HG02642 (cell line): ENCODE results near the gene LIMD2.

Source experiments
- ATAC-seq: cut with Tn5 transposase; IDR thresholded peaks from one replicate; pipeline ENCODE4 v1.9.1; 2021; ENCODE audit warnings: mild to moderate bottlenecking; ENCODE audit not compliant: unreplicated experiment, poor library complexity

Gene LIMD2

GRCh38 chr17:63701868-63702720 lies 2.2 kb upstream of the LIMD2 start:
- no peak for ATAC-seq

GRCh38 chr17:63701456-63701820 lies 1.5 kb upstream of the LIMD2 start:
- no peak for ATAC-seq

GRCh38 chr17:63700528-63701455 lies 867 bp upstream of the LIMD2 start:
- ATAC-seq = peak; percentile 24

- peak; percentile 34 for ATAC-seq
Observed at GRCh38 chr17:63698886-63699637, 863 bp downstream of the LIMD2 start.

GRCh38 chr17:63698381-63698885 lies 1.5 kb downstream of the LIMD2 start:
- no peak for ATAC-seq

GRCh38 chr17:63697341-63698286 lies 2.3 kb downstream of the LIMD2 start:
- peak; percentile 22 for ATAC-seq

- ATAC-seq = no peak
Observed at GRCh38 chr17:63696381-63696961, 3.5 kb downstream of the LIMD2 start.

- no peak for ATAC-seq
Observed at GRCh38 chr17:63695889-63696288, 4.0 kb downstream of the LIMD2 start.

- no peak for ATAC-seq
Observed at GRCh38 chr17:63694950-63695773, 4.8 kb downstream of the LIMD2 start.

GRCh38 chr17:63694229-63694949 lies 5.5 kb downstream of the LIMD2 start:
- ATAC-seq = no peak

- ATAC-seq = no peak
Observed at GRCh38 chr17:63693411-63694113, 6.4 kb downstream of the LIMD2 start.

GRCh38 chr17:63692195-63692816 lies 7.6 kb downstream of the LIMD2 start:
- no peak for ATAC-seq

GRCh38 chr17:63689479-63689878 lies 10.4 kb downstream of the LIMD2 start:
- ATAC-seq = no peak

GRCh38 chr17:63688396-63689020 lies 11.4 kb downstream of the LIMD2 start:
- ATAC-seq = no peak

- ATAC-seq = no peak
Observed at GRCh38 chr17:63686138-63686685, 13.7 kb downstream of the LIMD2 start.

- no peak for ATAC-seq
Observed at GRCh38 chr17:63685578-63685977, 14.3 kb downstream of the LIMD2 start.
